ENCODE measurements around the gene MAGEF1.

- TF ChIP-seq CTCF (IDR thresholded peaks at IDR 0.05) = no peak
- no peak for TF ChIP-seq POLR2A (IDR thresholded peaks at IDR 0.05)
These were observed 40.5 kb upstream of the MAGEF1 start for GRCh38 chr3:184752361-184752760.

All from transverse colon (tissue), 3 donors.